Esophagus squamous epithelium (tissue), 5 donors: ENCODE results near the gene ORMDL3. TPM values are rescaled to one million over a fixed set of nuclear protein-coding genes. Genes with fewer than 3 reads are reported as not detected.
A peak's percentile ranks its signal among the peaks of the same experiment; 100 is the strongest.

Experiments used
- DNase-seq: peaks from one replicate; lab custom pipeline; 2025; lab: John Stamatoyannopoulos, UW
- H3K27ac ChIP-seq, 4 donors: fragments of 200-600 bp; sonication (generic); one replicate each; pipeline ENCODE4 v1.5.1; 2016 to 2019; ENCODE audit warnings: mild to moderate bottlenecking in 1 of 4
- H3K27me3 ChIP-seq, 4 donors: fragments of 200-600 bp; sonication (generic); 1 replicate in 3 of 4; 2 replicates in 1 of 4; pipeline versions ENCODE4 v1.5.1 to v1.6.0; 2017 to 2021; ENCODE audit warnings: antibody characterized with exemption in 1 of 4
- H3K36me3 ChIP-seq, 3 donors: fragments of 200-600 bp; sonication (generic); one replicate each; pipeline ENCODE4 v1.5.1; 2016 to 2019
- H3K4me1 ChIP-seq, 3 donors: fragments of 200-600 bp; sonication (generic); one replicate each; pipeline ENCODE4 v1.5.1; 2017 to 2019
- H3K4me3 ChIP-seq, 4 donors: fragments of 200-600 bp; sonication (generic); 1 replicate in 3 of 4; 2 replicates in 1 of 4; pipeline ENCODE4 v1.5.1; 2016 to 2019; ENCODE audit warnings: mild to moderate bottlenecking in 2 of 4, moderate library complexity in 1 of 4
- H3K9me3 ChIP-seq, 3 donors: fragments of 200-600 bp; sonication (generic); one replicate each; pipeline ENCODE4 v1.5.1; 2016 to 2019
- CTCF ChIP-seq, 6 experiments: fragments of 450-650 bp in 4 of 6; fragments of 200-600 bp in 2 of 6; sonication (generic) in 2 of 6; IDR thresholded peaks; one replicate each; pipeline ENCODE4 v1.5.1; 2016 to 2019; ENCODE audit warnings: antibody characterized with exemption in 6 of 6, mild to moderate bottlenecking in 4 of 6, moderate library complexity in 4 of 6
- POLR2A ChIP-seq, 4 donors: fragments of 450-650 bp; IDR thresholded peaks; one replicate each; pipeline ENCODE4 v1.6.1; 2017; ENCODE audit warnings: antibody characterized with exemption in 4 of 4, mild to moderate bottlenecking in 4 of 4, moderate library complexity in 3 of 4
- WGBS, 2 donors: methylation state at CpG; one replicate each; pipeline ENCODE4 v1.1.5; 2018; 5-methylcytosine and 5-hydroxymethylcytosine counted together
- intact Hi-C: fragments of 100-400 bp; cut with DNase I; formaldehyde crosslinking; loops from one replicate; pipeline ENCODE4 v1.15.0; 2022
- total RNA-seq, 4 donors: library from RNA; depleted of rRNA; stranded (reverse); fragments of >200 nt; gene quantifications; one replicate each; pipeline ENCODE4 v1.1.0, GENCODE V29; 2016
- donor health status: DM: yes; HTN: yes; CAD: no.

Gene ORMDL3
- 10 to 100 TPM; 13.6 to 35.2 (median 31.2) TPM for total RNA-seq

DNA sequence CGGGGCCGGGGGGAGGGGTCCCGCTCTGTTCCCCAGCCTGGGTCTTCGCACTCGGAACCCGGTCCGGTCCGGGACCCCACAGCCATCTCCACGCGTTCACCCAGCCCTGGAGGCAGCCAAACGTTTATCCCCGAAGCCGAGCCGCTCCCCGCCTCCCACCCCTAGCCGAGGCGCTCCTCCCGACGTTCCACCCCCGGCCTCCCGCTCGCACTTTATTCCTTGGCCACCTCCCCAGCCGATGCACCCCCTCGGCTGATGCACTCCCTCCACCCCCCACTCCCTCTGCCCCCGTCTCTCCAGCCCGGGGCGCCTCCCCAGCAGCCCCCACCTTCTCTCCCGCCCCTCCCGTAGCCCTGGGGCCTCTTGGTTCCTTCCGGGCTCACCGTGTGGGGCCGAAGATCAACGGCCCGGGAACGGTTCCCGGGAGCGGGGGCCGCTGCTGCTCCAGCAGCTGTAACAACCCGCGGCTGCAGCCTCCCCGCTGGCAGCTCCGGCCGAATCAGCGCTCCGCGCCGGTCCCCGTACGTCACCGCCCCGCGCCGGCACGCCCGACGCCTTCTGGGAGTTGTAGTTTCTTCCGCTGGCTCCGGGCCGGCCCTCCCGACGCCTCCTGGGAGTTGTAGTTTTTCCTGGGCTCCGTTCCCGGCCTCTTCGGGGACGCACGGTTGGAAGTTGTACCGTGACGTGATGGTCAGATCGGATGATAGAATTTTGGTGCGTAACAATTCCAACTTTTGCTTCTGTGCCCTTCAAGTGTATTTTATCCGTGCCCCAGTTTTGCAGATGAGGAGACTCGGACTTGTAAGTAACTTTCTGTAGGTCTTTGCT is at the start of gene ORMDL3, which contains the start of gene LRRC3C:
TSS of gene ORMDL3 (minus strand) at position 501 of the 828 bp plus-strand sequence. CDS start 3,398 bp downstream, outside the sequence.
TSS of gene LRRC3C (plus strand) at position 632 of the 828 bp plus-strand sequence. CDS start 13,792 bp downstream, outside the sequence.
- peaks cover 11 to 20% (median 18%) of the 10 kb centered on the region in 3 donors for H3K36me3 ChIP-seq
- H3K9me3 ChIP-seq: no peaks in the 10 kb centered on the region
- WGBS, 2 donors: 0 to 3% methylated on average over 8 to 11 of the region's 72 CpGs
- H3K4me3 ChIP-seq: peak within 1 kb of the TSS; percentile 86 to 96 (median 90)
- H3K4me1 ChIP-seq: peaks cover 30 to 59% (median 49%) of the 10 kb centered on the region in 3 donors
- TF ChIP-seq POLR2A (IDR thresholded peaks at IDR 0.05) (peak in 3 of 4 donors; percentile 33 to 85 (median 62)), CTCF (IDR thresholded peaks at IDR 0.05) (peak in 1 of 6 experiments; percentile 32)
- intact Hi-C loops: no loop called here
- DNase-seq: peak; percentile 53
- no peaks in the 10 kb centered on the region for H3K27me3 ChIP-seq
- H3K27ac ChIP-seq: peak within 1 kb of the TSS; percentile 89 to 93 (median 92)

DNA sequence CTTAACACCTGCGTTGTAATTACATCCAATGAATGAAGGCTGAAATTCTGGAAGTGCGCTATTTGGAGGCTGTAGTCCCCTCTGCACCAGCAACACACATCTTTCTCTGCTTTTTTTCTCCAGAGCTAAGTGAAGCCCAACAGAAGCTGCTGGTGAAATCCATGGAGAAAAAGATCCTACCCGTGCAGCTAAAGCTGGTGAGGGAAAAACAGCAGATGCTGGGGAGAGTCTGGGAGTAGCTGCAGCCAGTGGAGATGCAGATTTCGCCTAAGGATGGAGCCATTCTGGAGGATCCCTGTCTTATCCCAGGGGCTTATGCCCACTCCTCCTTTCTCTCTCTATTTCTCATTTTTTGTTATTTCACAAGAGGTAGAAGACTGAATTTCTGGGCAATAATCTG is 48.4 kb upstream of the ORMDL3 start:
- Histone ChIP-seq H3K9me3 (no peaks in the 10 kb centered on the region), H3K27me3 (peaks cover 0 to 56% (median 0%) of the 10 kb centered on the region in 4 donors), H3K4me1 (peaks cover 0 to 14% (median 8%) of the 10 kb centered on the region in 3 donors), H3K36me3 (no peaks in the 10 kb centered on the region), H3K4me3 (no peak overlapping the region), H3K27ac (no peak overlapping the region)
- intact Hi-C loops: no loop called here
- 75 to 77% methylated on average over 1 to 4 of the region's 4 CpGs for WGBS, 2 donors
- no peak for DNase-seq
- no peak for TF ChIP-seq CTCF (IDR thresholded peaks at IDR 0.05)
- no peak for TF ChIP-seq POLR2A (IDR thresholded peaks at IDR 0.05)

DNA sequence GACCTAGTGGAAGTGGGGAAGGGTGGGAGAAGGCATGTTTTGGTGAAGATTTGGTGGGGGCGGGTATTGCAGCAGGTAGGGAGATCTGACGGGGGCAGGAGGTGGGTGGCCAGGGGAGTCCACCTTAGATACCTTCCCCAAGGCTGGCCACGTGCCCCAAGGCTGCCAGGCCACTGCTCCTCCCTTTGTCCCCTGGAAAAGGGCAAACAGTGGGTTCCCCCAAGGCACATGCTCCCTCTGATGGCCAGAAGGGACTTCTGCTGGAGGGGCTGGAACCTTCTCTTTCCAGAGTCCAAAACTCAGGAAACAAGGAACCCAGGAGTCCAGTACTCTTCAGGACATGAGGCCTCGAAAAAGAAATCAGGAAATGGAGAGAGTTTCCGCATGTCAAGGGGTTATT is 47.0 kb upstream of the ORMDL3 start:
- DNase-seq: no peak
- no peak overlapping the region for H3K4me3 ChIP-seq
- H3K36me3 ChIP-seq: no peaks in the 10 kb centered on the region
- WGBS, 2 donors: 75 to 90% methylated on average over 3 to 5 of the region's 5 CpGs
- TF ChIP-seq POLR2A (IDR thresholded peaks at IDR 0.05) (no peak), CTCF (IDR thresholded peaks at IDR 0.05) (no peak)
- no peak overlapping the region for H3K27ac ChIP-seq
- intact Hi-C loops: no loop called here
- peaks cover 0 to 67% (median 0%) of the 10 kb centered on the region in 4 donors for H3K27me3 ChIP-seq
- peaks cover 0 to 6% (median 2%) of the 10 kb centered on the region in 3 donors for H3K4me1 ChIP-seq
- H3K9me3 ChIP-seq: no peaks in the 10 kb centered on the region

DNA sequence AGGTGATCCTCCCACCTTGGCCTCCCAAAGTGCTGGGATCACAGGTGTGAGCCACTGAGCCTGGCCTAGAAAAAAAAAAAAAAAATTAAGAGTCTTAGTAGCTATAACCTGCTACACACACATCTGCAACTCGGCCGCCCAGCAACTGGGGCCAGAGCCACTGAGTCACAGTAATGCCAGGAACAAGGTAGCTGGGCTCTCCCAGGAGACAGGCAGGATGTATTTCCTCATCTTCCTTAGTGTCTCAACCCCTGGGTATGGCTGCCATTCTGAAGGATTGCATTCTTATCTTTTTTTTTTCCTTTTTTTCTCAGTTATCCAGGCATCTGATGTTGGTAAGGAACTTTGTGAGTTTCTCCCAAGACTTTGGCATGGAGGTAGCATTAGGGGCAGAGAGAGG is 46.1 kb upstream of the ORMDL3 start:
- WGBS, 2 donors: 75 to 85% methylated on average over 2 of the region's 2 CpGs
- peaks cover 0 to 69% (median 0%) of the 10 kb centered on the region in 4 donors for H3K27me3 ChIP-seq

More for the DNA sequence above, 46.1 kb upstream of the ORMDL3 start:
- intact Hi-C loops: no loop called here
- H3K9me3 ChIP-seq: no peaks in the 10 kb centered on the region
- H3K27ac ChIP-seq: no peak overlapping the region
- DNase-seq: no peak
- H3K36me3 ChIP-seq: no peaks in the 10 kb centered on the region
- H3K4me1 ChIP-seq: no peaks in the 10 kb centered on the region
- no peak overlapping the region for H3K4me3 ChIP-seq
- no peak for TF ChIP-seq POLR2A (IDR thresholded peaks at IDR 0.05)
- TF ChIP-seq CTCF (IDR thresholded peaks at IDR 0.05): no peak
